Measurements from ENCODE around the gene SLC12A8.

SLC12A8 gene

GRCh38 chr3:125045965-125046364, 166.6 kb downstream of the SLC12A8 start:
- TF ChIP-seq, protein P1, sequence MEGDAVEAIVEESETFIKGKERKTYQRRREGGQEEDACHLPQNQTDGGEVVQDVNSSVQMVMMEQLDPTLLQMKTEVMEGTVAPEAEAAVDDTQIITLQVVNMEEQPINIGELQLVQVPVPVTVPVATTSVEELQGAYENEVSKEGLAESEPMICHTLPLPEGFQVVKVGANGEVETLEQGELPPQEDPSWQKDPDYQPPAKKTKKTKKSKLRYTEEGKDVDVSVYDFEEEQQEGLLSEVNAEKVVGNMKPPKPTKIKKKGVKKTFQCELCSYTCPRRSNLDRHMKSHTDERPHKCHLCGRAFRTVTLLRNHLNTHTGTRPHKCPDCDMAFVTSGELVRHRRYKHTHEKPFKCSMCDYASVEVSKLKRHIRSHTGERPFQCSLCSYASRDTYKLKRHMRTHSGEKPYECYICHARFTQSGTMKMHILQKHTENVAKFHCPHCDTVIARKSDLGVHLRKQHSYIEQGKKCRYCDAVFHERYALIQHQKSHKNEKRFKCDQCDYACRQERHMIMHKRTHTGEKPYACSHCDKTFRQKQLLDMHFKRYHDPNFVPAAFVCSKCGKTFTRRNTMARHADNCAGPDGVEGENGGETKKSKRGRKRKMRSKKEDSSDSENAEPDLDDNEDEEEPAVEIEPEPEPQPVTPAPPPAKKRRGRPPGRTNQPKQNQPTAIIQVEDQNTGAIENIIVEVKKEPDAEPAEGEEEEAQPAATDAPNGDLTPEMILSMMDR (IDR thresholded peaks at IDR 0.05; ENCODE audit: low read depth, low read length): peak; percentile 53

DNA sequence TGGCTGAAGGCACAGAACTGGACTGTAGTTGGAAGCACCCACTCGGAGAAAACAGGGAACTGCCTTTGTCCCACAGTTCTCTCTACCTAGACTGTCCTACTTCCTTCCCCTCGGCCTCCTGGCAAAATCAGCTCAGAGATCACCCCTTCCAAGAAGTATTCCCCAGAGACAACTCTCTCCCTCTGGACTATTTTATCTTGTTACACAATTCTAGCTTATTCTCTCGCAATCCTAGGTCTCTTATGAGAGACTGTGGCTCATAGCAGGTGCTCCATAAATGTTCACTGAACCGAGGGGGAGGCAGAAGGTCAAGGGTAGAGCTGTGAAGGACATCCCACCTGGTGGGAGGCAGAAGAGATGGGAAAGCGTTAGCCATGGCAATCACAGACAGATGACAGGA, 167.4 kb downstream of the SLC12A8 start:
- no peak overlapping the region for H3K4me3 ChIP-seq (ENCODE audit: low read depth, low read length)
- TF ChIP-seq, protein P1 (IDR thresholded peaks at IDR 0.05; ENCODE audit: low read depth, low read length): no peak

More at GRCh38 chr3:125045965-125046364, 166.6 kb downstream of the SLC12A8 start:
- H3K4me3 ChIP-seq (ENCODE audit: low read depth, low read length): no peak overlapping the region

GRCh38 chr3:125043599-125044151, 168.9 kb downstream of the SLC12A8 start:
- TF ChIP-seq, protein P1 (IDR thresholded peaks at IDR 0.05; ENCODE audit: low read depth, low read length): no peak
- H3K4me3 ChIP-seq (ENCODE audit: low read depth, low read length): no peak overlapping the region

DNA sequence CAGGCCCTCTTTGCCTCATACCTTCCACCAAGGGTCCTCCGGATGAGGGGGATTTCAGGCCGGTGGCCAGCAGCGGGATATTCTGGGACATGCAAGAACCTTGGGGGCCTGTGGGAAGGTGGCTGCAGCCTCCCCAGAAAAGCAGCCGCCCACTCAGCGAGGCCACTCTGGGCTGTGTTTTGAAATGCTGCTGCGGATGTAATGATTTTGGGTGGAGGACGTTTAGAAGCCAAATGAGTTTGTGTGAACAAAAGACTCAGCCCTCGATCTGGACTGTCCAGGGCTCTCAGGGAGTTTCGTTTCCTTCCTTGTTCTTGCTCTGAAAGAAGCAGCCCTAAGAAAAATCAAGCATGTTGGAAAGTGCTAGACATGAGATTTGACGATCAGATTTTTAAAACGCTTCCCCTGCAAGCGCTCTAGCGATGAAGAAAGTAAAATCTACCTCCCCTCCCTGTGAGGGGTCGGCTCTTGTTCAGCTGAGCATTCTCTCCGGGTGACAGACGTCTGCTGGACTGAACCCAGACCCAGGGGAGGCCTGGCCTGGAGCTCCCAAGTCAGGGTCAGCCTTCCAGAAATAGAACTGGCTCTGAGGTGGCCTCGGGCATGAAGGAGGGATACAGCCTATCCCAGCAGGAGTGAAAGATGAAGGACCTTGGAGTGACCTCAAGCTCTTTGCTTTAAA, 169.7 kb downstream of the SLC12A8 start:
- TF ChIP-seq, protein P1 (IDR thresholded peaks at IDR 0.05; ENCODE audit: low read depth, low read length): no peak
- H3K4me3 ChIP-seq (ENCODE audit: low read depth, low read length): no peak overlapping the region

DNA sequence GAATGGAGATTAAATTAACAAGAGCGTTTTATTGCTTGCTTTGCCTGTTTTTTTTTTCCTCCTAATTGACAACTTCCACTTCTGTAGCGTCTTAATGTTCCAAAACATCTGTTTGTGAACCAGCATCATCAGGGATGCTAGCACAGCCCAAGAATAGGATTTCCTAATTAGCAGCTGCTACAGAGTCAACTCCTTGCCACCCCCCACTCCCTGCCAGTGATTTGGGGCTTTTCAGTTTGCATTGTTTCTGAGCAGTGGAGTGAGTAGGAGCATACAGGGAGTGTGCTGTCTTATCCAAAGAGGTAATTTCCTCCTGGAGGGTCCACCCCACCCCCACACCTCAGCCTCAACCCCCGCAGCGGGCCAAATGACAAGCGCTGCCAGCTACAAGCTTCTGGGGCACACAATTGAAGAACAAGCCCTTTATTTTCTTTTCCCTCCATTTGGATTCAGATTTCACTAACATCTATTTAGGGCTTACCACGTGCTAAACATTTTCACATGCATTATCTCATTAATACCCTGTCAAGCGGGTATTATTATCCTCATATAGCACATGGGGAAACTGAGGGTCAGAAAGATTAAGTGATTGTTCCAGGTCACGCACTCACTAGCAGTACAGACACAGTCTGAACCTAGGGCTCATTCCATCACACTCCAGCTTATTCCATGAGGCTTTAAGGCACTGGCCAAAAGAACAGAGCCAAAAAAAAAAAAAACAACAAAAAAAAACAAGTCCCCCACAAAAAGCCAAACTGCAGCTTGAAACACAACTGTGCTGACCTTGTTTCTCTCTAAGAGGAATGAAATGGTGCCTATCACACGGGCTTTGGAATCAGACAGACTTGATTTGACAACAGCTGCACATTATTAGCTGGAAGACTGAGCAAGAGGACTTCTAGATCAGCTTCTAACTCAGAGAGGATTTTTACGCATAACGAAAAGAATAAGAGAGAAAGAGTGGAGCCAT, 173.1 kb downstream of the SLC12A8 start:
- TF ChIP-seq, protein P1 (IDR thresholded peaks at IDR 0.05; ENCODE audit: low read depth, low read length): no peak
- no peak overlapping the region for H3K4me3 ChIP-seq (ENCODE audit: low read depth, low read length)

DNA sequence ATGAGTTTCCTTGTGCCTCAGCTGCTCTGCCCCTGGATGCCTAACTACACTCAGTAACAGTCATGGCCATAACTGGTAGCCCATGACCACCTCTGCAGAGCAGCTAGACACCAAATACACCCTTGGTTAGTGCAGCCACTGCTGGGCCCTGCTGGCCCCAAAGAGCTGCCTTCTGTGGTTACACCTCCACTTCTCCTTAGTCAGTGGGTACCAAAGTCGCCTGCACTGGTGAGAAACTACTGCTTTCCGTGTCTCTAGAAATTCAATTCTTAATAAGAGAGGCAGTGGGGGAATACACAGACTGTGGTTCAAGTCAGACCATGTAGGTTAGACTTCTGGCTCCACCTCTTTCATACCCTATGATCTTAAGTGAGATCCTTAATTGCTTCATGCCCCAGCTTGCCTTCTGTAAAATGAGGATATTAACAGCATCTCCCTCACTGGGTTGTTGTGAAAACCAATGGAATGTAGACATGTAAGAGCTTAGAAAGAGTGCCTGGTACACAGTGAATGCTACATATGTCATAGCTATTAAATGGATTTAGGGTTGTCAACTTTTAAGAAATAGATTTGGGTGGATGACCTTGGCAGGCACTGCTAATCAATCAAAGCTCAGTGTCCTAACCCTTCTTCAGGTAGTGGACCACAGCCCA, 174.9 kb downstream of the SLC12A8 start:
- H3K4me3 ChIP-seq (ENCODE audit: low read depth, low read length): no peak overlapping the region
- TF ChIP-seq, protein P1 (IDR thresholded peaks at IDR 0.05; ENCODE audit: low read depth, low read length): no peak

Measured in WI38 (cell line).